Karpas-422 (cell line): ENCODE results near the gene BMERB1. TPM values are rescaled to one million over a fixed set of nuclear protein-coding genes. Genes with fewer than 3 reads are reported as not detected.
"Not testable (repeated sequence)": the region's sequence is repeated elsewhere in the genome, so short reads cannot be mapped to it uniquely, and the experiment has no call there.

ENCODE experiments used
- DNase-seq: peaks from one replicate; pipeline ENCODE4 v3.0.0-alpha.2; 2015
- H2AFZ ChIP-seq: fragments of 200-600 bp; sonication (generic); 2 replicates; pipeline ENCODE4 v1.6.1; 2014; ENCODE audit warnings: antibody characterized with exemption, low read length, mixed read lengths
- H3K27ac ChIP-seq: fragments of 200-600 bp; sonication (generic); 2 replicates; pipeline ENCODE4 v1.5.1; 2014; ENCODE audit warnings: mild to moderate bottlenecking, low read length, moderate library complexity
- H3K27me3 ChIP-seq: fragments of 200-600 bp; sonication (generic); 2 replicates; pipeline ENCODE4 v1.6.1; 2014; ENCODE audit warnings: low read length, mixed read lengths
- H3K36me3 ChIP-seq: fragments of 200-600 bp; sonication (generic); 2 replicates; pipeline ENCODE4 v1.6.1; 2014; ENCODE audit warnings: low read length, mixed read lengths; ENCODE audit not compliant: insufficient read depth
- H3K4me1 ChIP-seq: fragments of 200-600 bp; sonication (generic); 2 replicates; pipeline ENCODE4 v1.6.1; 2014; ENCODE audit warnings: mild to moderate bottlenecking, low read length, mixed read lengths
- H3K4me2 ChIP-seq: fragments of 200-600 bp; sonication (generic); 2 replicates; pipeline ENCODE4 v1.6.1; 2014; ENCODE audit warnings: low read length, low read depth, mild to moderate bottlenecking; ENCODE audit not compliant: poor library complexity, severe bottlenecking
- H3K4me3 ChIP-seq: fragments of 200-600 bp; sonication (generic); 2 replicates; pipeline ENCODE4 v1.5.1; 2014; ENCODE audit warnings: mild to moderate bottlenecking, antibody characterized with exemption, low read length, mixed read lengths
- H3K79me2 ChIP-seq: fragments of 200-600 bp; sonication (generic); 2 replicates; pipeline ENCODE4 v1.6.1; 2014; ENCODE audit warnings: mild to moderate bottlenecking, low read length, mixed read lengths
- H3K9ac ChIP-seq: fragments of 200-600 bp; sonication (generic); 2 replicates; pipeline ENCODE4 v1.6.0; 2014; ENCODE audit warnings: low read length
- H3K9me2 ChIP-seq: fragments of 200-600 bp; sonication (generic), shearing (Covaris generic); replicated peaks from 2 replicates; pipeline ENCODE4 v1.6.0; 2014; ENCODE audit warnings: mild to moderate bottlenecking, low read length, moderate library complexity; ENCODE audit not compliant: insufficient read depth
- H3K9me3 ChIP-seq: fragments of 300-700, 200-600 bp; sonication (generic); 2 replicates; pipeline ENCODE4 v1.6.1; 2014; ENCODE audit warnings: low read length, mixed read lengths
- H4K20me1 ChIP-seq: fragments of 200-600 bp; sonication (generic); 2 replicates; pipeline ENCODE4 v1.6.1; 2014; ENCODE audit warnings: mild to moderate bottlenecking, antibody characterized with exemption, low read length, low read depth; ENCODE audit not compliant: insufficient read depth
- total RNA-seq: library from RNA; depleted of rRNA; stranded (reverse); fragments of >200 nt; shearing (Covaris generic); gene quantifications from 2 replicates; pipeline ENCODE4 v1.2.3, GENCODE V29; 2014; ENCODE audit warnings: low replicate concordance

BMERB1 gene
- total RNA-seq, 1 experiment from 2014 or later = 0.22 TPM

- H3K4me3 ChIP-seq, H4K20me1 ChIP-seq, H3K36me3 ChIP-seq, H3K9ac ChIP-seq, H3K9me2 ChIP-seq, H3K4me2 ChIP-seq, H3K9me3 ChIP-seq, H2AFZ ChIP-seq, DNase-seq, H3K79me2 ChIP-seq, H3K27ac ChIP-seq, H3K27me3 ChIP-seq: not testable (repeated sequence)
- H3K4me1 ChIP-seq = peaks cover 39% of the 10 kb centered on the region
Measured at GRCh38 chr16:15573896-15574613, 139.7 kb downstream of the BMERB1 start.

GRCh38 chr16:15574614-15574948 is 140.2 kb downstream of the BMERB1 start:
- H4K20me1 ChIP-seq = no peaks in the 10 kb centered on the region
- H3K4me3 ChIP-seq = no peak overlapping the region
- no peak for DNase-seq
- H3K36me3 ChIP-seq = no peaks in the 10 kb centered on the region
- H3K79me2 ChIP-seq = no peaks in the 10 kb centered on the region
- no peaks in the 10 kb centered on the region for H3K27me3 ChIP-seq
- peaks cover 36% of the 10 kb centered on the region for H3K4me1 ChIP-seq
- H3K9me2 ChIP-seq = no peaks in the 10 kb centered on the region
- no peak overlapping the region for H3K27ac ChIP-seq
- H3K4me2 ChIP-seq = no peak overlapping the region
- H3K9ac ChIP-seq = no peak overlapping the region
- H3K9me3 ChIP-seq = no peaks in the 10 kb centered on the region; the same call in 1 of the 2 replicates
- no peak overlapping the region for H2AFZ ChIP-seq

GRCh38 chr16:15575293-15576049 is 141.1 kb downstream of the BMERB1 start:
- Histone ChIP-seq H3K4me1 (peaks cover 36% of the 10 kb centered on the region), H3K27me3 (no peaks in the 10 kb centered on the region), H3K9ac (no peak overlapping the region), H3K36me3 (no peaks in the 10 kb centered on the region), H3K4me2 (no peak overlapping the region), H3K4me3 (no peak overlapping the region), H2AFZ (no peak overlapping the region), H3K9me3 (no peaks in the 10 kb centered on the region; the same call in 1 of the 2 replicates), H3K79me2 (no peaks in the 10 kb centered on the region), H4K20me1 (no peaks in the 10 kb centered on the region), H3K27ac (no peak overlapping the region), H3K9me2 (no peaks in the 10 kb centered on the region)
- peak; percentile 63 for DNase-seq

- H4K20me1 ChIP-seq = no peaks in the 10 kb centered on the region
- no peaks in the 10 kb centered on the region for H3K9me2 ChIP-seq
- H3K9me3 ChIP-seq = no peaks in the 10 kb centered on the region; the same call in 1 of the 2 replicates
- no peak overlapping the region for H3K27ac ChIP-seq
- no peak overlapping the region for H3K9ac ChIP-seq
- no peaks in the 10 kb centered on the region for H3K79me2 ChIP-seq
- peak; percentile 59 for DNase-seq
- H3K27me3 ChIP-seq = no peaks in the 10 kb centered on the region
- H2AFZ ChIP-seq = no peak overlapping the region
- H3K4me3 ChIP-seq = no peak overlapping the region
- H3K4me2 ChIP-seq = no peak overlapping the region
- no peaks in the 10 kb centered on the region for H3K36me3 ChIP-seq
- H3K4me1 ChIP-seq = peaks cover 28% of the 10 kb centered on the region
Measured at GRCh38 chr16:15576960-15577958, 142.9 kb downstream of the BMERB1 start.

- Histone ChIP-seq H3K9ac (no peak overlapping the region), H3K9me3 (no peaks in the 10 kb centered on the region; the same call in 1 of the 2 replicates), H3K4me2 (no peak overlapping the region), H3K27ac (no peak overlapping the region), H3K4me3 (no peak overlapping the region), H3K79me2 (no peaks in the 10 kb centered on the region), H4K20me1 (no peaks in the 10 kb centered on the region), H3K36me3 (no peaks in the 10 kb centered on the region), H3K4me1 (peaks cover 15% of the 10 kb centered on the region), H3K27me3 (no peaks in the 10 kb centered on the region), H3K9me2 (no peaks in the 10 kb centered on the region), H2AFZ (no peak overlapping the region)
- DNase-seq = no peak
Measured at GRCh38 chr16:15578824-15579223, 144.4 kb downstream of the BMERB1 start.

GRCh38 chr16:15581127-15581815 is 146.9 kb downstream of the BMERB1 start:
- H2AFZ ChIP-seq = no peak overlapping the region
- H3K9ac ChIP-seq = no peak overlapping the region
- H3K9me3 ChIP-seq = peaks cover 3% of the 10 kb centered on the region; the same call in 1 of the 2 replicates
- no peaks in the 10 kb centered on the region for H3K79me2 ChIP-seq
- no peak overlapping the region for H3K4me2 ChIP-seq
- H3K9me2 ChIP-seq = no peaks in the 10 kb centered on the region
- H4K20me1 ChIP-seq = no peaks in the 10 kb centered on the region
- no peaks in the 10 kb centered on the region for H3K27me3 ChIP-seq
- no peak overlapping the region for H3K27ac ChIP-seq
- H3K4me1 ChIP-seq = peaks cover 9% of the 10 kb centered on the region
- no peaks in the 10 kb centered on the region for H3K36me3 ChIP-seq
- no peak for DNase-seq
- no peak overlapping the region for H3K4me3 ChIP-seq

- no peaks in the 10 kb centered on the region for H3K9me2 ChIP-seq
- peaks cover 6% of the 10 kb centered on the region; the same call in 1 of the 2 replicates for H3K9me3 ChIP-seq
- no peaks in the 10 kb centered on the region for H3K27me3 ChIP-seq
- no peak overlapping the region for H2AFZ ChIP-seq
- DNase-seq = no peak
- no peak overlapping the region for H3K4me3 ChIP-seq
- H3K36me3 ChIP-seq = peaks cover 13% of the 10 kb centered on the region; the same call in 1 of the 2 replicates
- H3K9ac ChIP-seq = no peak overlapping the region
- no peak overlapping the region for H3K4me2 ChIP-seq
- no peaks in the 10 kb centered on the region for H3K4me1 ChIP-seq
- no peaks in the 10 kb centered on the region for H3K79me2 ChIP-seq
- no peaks in the 10 kb centered on the region for H4K20me1 ChIP-seq
- H3K27ac ChIP-seq = no peak overlapping the region
Measured at GRCh38 chr16:15583526-15583925, 149.1 kb downstream of the BMERB1 start.
